Measurements from ENCODE around the gene KCNIP4.

The KCNIP4 gene

DNA sequence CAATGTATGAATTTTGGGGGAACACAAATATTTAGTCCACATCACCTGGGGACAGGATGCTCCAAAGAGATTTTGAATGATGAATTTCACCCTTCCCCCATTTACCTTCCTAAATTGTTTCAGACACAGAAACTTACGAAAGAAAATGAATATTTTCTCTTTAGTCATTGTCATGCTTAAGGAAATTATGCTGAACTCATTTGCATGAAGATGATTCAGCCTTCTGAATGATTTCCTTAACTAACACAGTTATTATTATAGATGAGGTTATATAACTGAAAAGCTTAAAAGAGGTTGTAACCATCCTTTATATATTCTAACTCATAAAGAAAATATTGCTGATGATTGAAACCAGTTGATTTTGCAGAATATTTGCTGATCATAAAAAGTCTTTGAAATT is 61.1 kb downstream of the KCNIP4 start:
- Histone ChIP-seq H3K4me2 (no peak overlapping the region), H3K27ac (no peak overlapping the region), H3K79me2 (ENCODE audit: insufficient read depth, low read depth) (no peaks in the 10 kb centered on the region), H2AFZ (ENCODE audit: low read depth) (no peak overlapping the region), H3K36me3 (ENCODE audit: insufficient read depth) (no peaks in the 10 kb centered on the region), H4K20me1 (ENCODE audit: insufficient read depth) (no peaks in the 10 kb centered on the region), H3K27me3 (ENCODE audit: insufficient read depth, low read depth) (no peaks in the 10 kb centered on the region), H3K4me1 (ENCODE audit: low read depth, poor library complexity, severe bottlenecking) (no peaks in the 10 kb centered on the region), H3K4me3 (IDR thresholded peaks at IDR 0.05; ENCODE audit: insufficient read depth, low read depth, low read length) (no peak overlapping the region), H3K9ac (no peak overlapping the region)
- no peak for TF ChIP-seq CTCF (conservative IDR thresholded peaks at IDR 0.05; ENCODE audit: low read depth, low read length)

DNA sequence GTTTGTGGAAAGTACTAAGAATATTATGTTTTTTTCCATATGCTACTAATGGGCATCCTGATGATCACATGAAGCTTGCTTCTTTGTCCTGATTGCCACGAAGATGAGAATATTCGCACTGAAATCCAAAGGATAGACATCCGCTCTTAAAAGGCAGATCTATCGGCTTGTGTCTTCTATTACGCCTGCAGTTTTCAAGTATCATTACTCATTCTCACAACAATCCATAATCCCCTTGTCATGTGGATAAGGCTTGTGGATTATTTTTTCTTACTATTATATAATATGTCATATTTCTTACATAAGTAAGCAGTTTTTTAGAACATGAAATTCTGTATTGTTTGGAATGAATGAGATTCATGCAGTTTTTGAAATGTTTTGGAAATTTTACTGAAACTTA is 62.8 kb downstream of the KCNIP4 start:
- Histone ChIP-seq H3K4me3 (IDR thresholded peaks at IDR 0.05; ENCODE audit: insufficient read depth, low read depth, low read length) (no peak overlapping the region), H4K20me1 (ENCODE audit: insufficient read depth) (no peaks in the 10 kb centered on the region), H3K9ac (no peak overlapping the region), H3K4me1 (ENCODE audit: low read depth, poor library complexity, severe bottlenecking) (no peaks in the 10 kb centered on the region), H2AFZ (ENCODE audit: low read depth) (no peak overlapping the region), H3K36me3 (ENCODE audit: insufficient read depth) (no peaks in the 10 kb centered on the region), H3K27me3 (ENCODE audit: insufficient read depth, low read depth) (no peaks in the 10 kb centered on the region), H3K79me2 (ENCODE audit: insufficient read depth, low read depth) (no peaks in the 10 kb centered on the region), H3K4me2 (no peak overlapping the region), H3K27ac (no peak overlapping the region)
- TF ChIP-seq CTCF (conservative IDR thresholded peaks at IDR 0.05; ENCODE audit: low read depth, low read length): no peak

GRCh38 chr4:21885241-21885640 is 63.3 kb downstream of the KCNIP4 start:
- H3K27ac ChIP-seq: no peak overlapping the region
- no peaks in the 10 kb centered on the region for H3K36me3 ChIP-seq (ENCODE audit: insufficient read depth)
- no peaks in the 10 kb centered on the region for H3K27me3 ChIP-seq (ENCODE audit: insufficient read depth, low read depth)
- no peak overlapping the region for H2AFZ ChIP-seq (ENCODE audit: low read depth)
- H3K4me2 ChIP-seq: no peak overlapping the region
- no peaks in the 10 kb centered on the region for H3K4me1 ChIP-seq (ENCODE audit: low read depth, poor library complexity, severe bottlenecking)
- H3K4me3 ChIP-seq (IDR thresholded peaks at IDR 0.05; ENCODE audit: insufficient read depth, low read depth, low read length): no peak overlapping the region
- no peaks in the 10 kb centered on the region for H4K20me1 ChIP-seq (ENCODE audit: insufficient read depth)
- no peak overlapping the region for H3K9ac ChIP-seq
- no peaks in the 10 kb centered on the region for H3K79me2 ChIP-seq (ENCODE audit: insufficient read depth, low read depth)
- no peak for TF ChIP-seq CTCF (conservative IDR thresholded peaks at IDR 0.05; ENCODE audit: low read depth, low read length)

GRCh38 chr4:21884615-21885014 is 64.0 kb downstream of the KCNIP4 start:
- H3K4me2 ChIP-seq: no peak overlapping the region
- H3K4me1 ChIP-seq (ENCODE audit: low read depth, poor library complexity, severe bottlenecking): no peaks in the 10 kb centered on the region
- no peak overlapping the region for H3K27ac ChIP-seq

More at GRCh38 chr4:21884615-21885014, 64.0 kb downstream of the KCNIP4 start:
- H3K36me3 ChIP-seq (ENCODE audit: insufficient read depth): no peaks in the 10 kb centered on the region
- no peaks in the 10 kb centered on the region for H4K20me1 ChIP-seq (ENCODE audit: insufficient read depth)
- H3K9ac ChIP-seq: no peak overlapping the region
- no peak for TF ChIP-seq CTCF (conservative IDR thresholded peaks at IDR 0.05; ENCODE audit: low read depth, low read length)
- H3K4me3 ChIP-seq (IDR thresholded peaks at IDR 0.05; ENCODE audit: insufficient read depth, low read depth, low read length): no peak overlapping the region
- H3K79me2 ChIP-seq (ENCODE audit: insufficient read depth, low read depth): no peaks in the 10 kb centered on the region
- no peak overlapping the region for H2AFZ ChIP-seq (ENCODE audit: low read depth)
- H3K27me3 ChIP-seq (ENCODE audit: insufficient read depth, low read depth): no peaks in the 10 kb centered on the region

All from KMS-11 (cell line).